ENCODE measurements around the gene LRATD1. TPM values are rescaled to one million over a fixed set of nuclear protein-coding genes. Genes with fewer than 3 reads are reported as not detected.

Gene LRATD1
- total RNA-seq, result not detected

DNA sequence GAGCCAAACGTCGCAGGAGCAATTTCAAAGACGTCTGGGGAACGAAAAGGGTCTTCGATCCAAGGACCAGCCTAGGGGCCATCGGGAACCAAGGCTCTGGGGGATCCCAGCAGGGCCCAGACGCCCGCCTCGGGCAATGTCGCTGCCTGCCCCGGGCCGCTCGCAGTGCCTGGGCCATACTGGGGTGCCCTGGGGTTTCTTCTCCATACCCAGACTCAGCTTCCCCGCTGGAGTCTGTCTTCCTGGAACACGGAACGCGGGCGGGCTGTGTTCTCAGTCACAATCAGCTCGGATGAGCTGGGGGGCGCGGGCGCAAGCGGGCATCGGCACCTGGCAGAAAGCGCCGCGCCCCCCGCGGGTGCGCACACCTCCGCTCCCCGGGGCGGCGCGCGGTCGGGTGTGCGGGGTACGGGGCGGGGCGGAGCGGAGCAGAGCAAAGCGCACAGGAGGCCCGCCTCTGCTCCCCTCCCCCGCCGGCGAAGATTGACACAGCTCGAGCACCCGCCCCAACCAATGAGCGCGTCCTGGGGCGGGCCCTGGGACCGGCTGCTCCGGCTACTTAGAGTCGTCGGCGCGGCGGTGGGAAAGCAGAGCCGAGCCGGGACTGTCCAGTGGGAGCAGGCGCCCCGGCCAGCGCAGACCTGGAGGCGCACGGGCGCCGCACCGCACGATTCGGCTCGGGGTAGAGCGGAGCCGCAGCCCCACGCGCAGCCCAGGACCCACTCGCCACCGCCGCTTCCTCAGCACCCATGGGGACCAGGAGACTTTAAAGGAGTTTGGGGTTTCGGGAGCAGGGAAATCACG lies at the start of gene LRATD1:
LRATD1 (plus strand) TSS at position 585 of the 804 bp plus-strand sequence. CDS start 1,263 bp downstream, outside the sequence.

All from activated naive CD4-positive, alpha-beta T cell treated with anti-CD3 and anti-CD28 coated beads, Interleukin-2, amount 10 ng/mL, durations not matched to agents 5 hours and 36 hours (primary cell).